Left lung (tissue), 10 donors: ENCODE measurements around the gene CABP4. TPM values are rescaled to one million over a fixed set of nuclear protein-coding genes. Genes with fewer than 3 reads are reported as not detected.

ENCODE experiments used
- ATAC-seq: fragments of 200-7000 bp; cut with Tn5 transposase; one replicate; pipeline ENCODE4 v1.9.1; 2020; ENCODE audit warnings: moderate library complexity
- DNase-seq, 4 donors: peaks; one replicate each; pipeline ENCODE4 v3.0.0-alpha.2; 2013 to 2020
- H3K27ac ChIP-seq, 2 donors: fragments of 200-600 bp; sonication (generic) in 1 of 2; one replicate each; pipeline versions ENCODE4 v1.5.0 to v1.8.0; 2020 to 2021
- H3K27me3 ChIP-seq, 2 donors: fragments of 200-600 bp; sonication (generic) in 1 of 2; one replicate each; pipeline versions ENCODE4 v1.5.0 to v1.8.0; 2020 to 2021
- H3K36me3 ChIP-seq, 2 donors: fragments of 200-600 bp; sonication (generic) in 1 of 2; one replicate each; pipeline versions ENCODE4 v1.5.0 to v1.8.0; 2020 to 2021
- H3K4me1 ChIP-seq, 2 donors: fragments of 200-600 bp; one replicate each; pipeline ENCODE4 v1.8.0; 2021
- H3K4me3 ChIP-seq, 2 donors: fragments of 200-600 bp; sonication (generic) in 1 of 2; one replicate each; pipeline versions ENCODE4 v1.5.0 to v1.8.0; 2020 to 2021; ENCODE audit warnings: mild to moderate bottlenecking in 1 of 2
- H3K9me3 ChIP-seq, 2 donors: fragments of 200-600 bp; sonication (generic) in 1 of 2; one replicate each; pipeline versions ENCODE4 v1.5.0 to v1.8.0; 2020 to 2021
- intact Hi-C, 2 donors: fragments of 100-400 bp; cut with DNase I; formaldehyde crosslinking; loops; one replicate each; pipeline versions ENCODE4 v1.11.2 to v1.14.2; 2022
- polyA plus RNA-seq, 6 donors: library from polyadenylated mRNA; unstranded; fragments of 120-200 nt; gene quantifications; one replicate each; pipeline ENCODE4 v1.2.1, GENCODE V29; 2013; ENCODE audit not compliant: insufficient read length in 6 of 6
- total RNA-seq, 2 donors: library from RNA; stranded (reverse); fragmentation: NEBNext Ultra II Directional; extraction: Animal tissue kit (Norgen Biotek cat#: 25700); gene quantifications; one replicate each; pipeline ENCODE4 v1.2.1, GENCODE V29; 2021
- TF ChIP-seq, protein P1 (sequence below), 2 donors: fragments of 200-600 bp; sonication (generic) in 1 of 2; IDR thresholded peaks; one replicate each; pipeline versions ENCODE4 v1.5.0 to v1.8.0; 2021; ENCODE audit warnings: antibody characterized with exemption in 2 of 2
- donor health status: DM: no; HTN: yes; CAD: no.
- donor health status: DM: no; HTN: no; CAD: no.

The CABP4 gene
- total and polyA plus RNA-seq, 8 donors = 1.4 to 2.8 (median 2.2) TPM

DNA sequence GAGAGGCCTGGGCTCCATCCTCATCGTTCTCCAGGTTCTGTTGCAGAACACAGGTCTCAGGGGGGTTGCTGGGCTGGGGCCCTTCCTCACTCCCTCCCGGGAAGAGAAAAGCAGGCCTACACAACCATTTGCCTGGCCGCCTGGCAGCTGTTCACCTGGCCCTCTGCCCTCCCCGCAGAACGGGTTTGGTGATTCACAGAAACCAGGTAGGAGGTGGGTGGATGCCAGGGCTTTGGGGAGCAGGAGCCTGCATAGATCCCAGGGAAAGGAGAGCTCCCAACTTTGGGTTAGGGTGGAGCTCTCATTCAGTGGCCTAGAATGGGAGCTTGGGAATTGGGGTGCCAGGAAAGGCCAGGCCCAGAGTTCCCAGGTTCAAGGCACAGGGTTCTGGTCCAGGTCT is 12.9 kb downstream of the CABP4 start:
- TF ChIP-seq, protein P1, sequence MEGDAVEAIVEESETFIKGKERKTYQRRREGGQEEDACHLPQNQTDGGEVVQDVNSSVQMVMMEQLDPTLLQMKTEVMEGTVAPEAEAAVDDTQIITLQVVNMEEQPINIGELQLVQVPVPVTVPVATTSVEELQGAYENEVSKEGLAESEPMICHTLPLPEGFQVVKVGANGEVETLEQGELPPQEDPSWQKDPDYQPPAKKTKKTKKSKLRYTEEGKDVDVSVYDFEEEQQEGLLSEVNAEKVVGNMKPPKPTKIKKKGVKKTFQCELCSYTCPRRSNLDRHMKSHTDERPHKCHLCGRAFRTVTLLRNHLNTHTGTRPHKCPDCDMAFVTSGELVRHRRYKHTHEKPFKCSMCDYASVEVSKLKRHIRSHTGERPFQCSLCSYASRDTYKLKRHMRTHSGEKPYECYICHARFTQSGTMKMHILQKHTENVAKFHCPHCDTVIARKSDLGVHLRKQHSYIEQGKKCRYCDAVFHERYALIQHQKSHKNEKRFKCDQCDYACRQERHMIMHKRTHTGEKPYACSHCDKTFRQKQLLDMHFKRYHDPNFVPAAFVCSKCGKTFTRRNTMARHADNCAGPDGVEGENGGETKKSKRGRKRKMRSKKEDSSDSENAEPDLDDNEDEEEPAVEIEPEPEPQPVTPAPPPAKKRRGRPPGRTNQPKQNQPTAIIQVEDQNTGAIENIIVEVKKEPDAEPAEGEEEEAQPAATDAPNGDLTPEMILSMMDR (IDR thresholded peaks at IDR 0.05) = no peak

GRCh38 chr11:67468456-67468758 is 13.3 kb downstream of the CABP4 start:
- TF ChIP-seq, protein P1 (IDR thresholded peaks at IDR 0.05) = no peak
- intact Hi-C loops = no loop called here

More for the DNA sequence above, 12.9 kb downstream of the CABP4 start:
- no peaks in the 10 kb centered on the region for H3K36me3 ChIP-seq
- H3K9me3 ChIP-seq = no peaks in the 10 kb centered on the region
- H3K4me1 ChIP-seq = peaks cover 13 to 50% of the 10 kb centered on the region in 2 donors
- no peaks in the 10 kb centered on the region for H3K27me3 ChIP-seq
- DNase-seq (peak in 3 of 4 donors; percentile 47 to 85 (median 83)), ATAC-seq (peak; percentile 33)
- peak overlapping the region; percentile 74 to 88 for H3K27ac ChIP-seq
- H3K4me3 ChIP-seq = peak overlapping the region; percentile 94 to 96
- intact Hi-C loops = no loop called here

GRCh38 chr11:67468759-67469507 is 13.8 kb downstream of the CABP4 start, which contains the start of gene TMEM134:
Gene TMEM134 (minus strand): TSS chr11:67469251. CDS start chr11:67469192, 59 bp downstream.
- Histone ChIP-seq H3K4me1 (peaks cover 13 to 46% of the 10 kb centered on the region in 2 donors), H3K27ac (peak within 1 kb of the TSS; percentile 84 to 88), H3K9me3 (no peaks in the 10 kb centered on the region), H3K36me3 (no peaks in the 10 kb centered on the region), H3K27me3 (no peaks in the 10 kb centered on the region), H3K4me3 (peak within 1 kb of the TSS; percentile 94 to 96)
- intact Hi-C loops = no loop called here
- ATAC-seq = peak; percentile 89
- TF ChIP-seq, protein P1 (IDR thresholded peaks at IDR 0.05) = peak; percentile 27 to 38
- peak; percentile 86 to 99 (median 94) for DNase-seq

More at GRCh38 chr11:67468456-67468758, 13.3 kb downstream of the CABP4 start:
- no peak for DNase-seq
- Histone ChIP-seq H3K27ac (peak overlapping the region; percentile 74 to 88), H3K4me3 (peak overlapping the region; percentile 94 to 96), H3K9me3 (no peaks in the 10 kb centered on the region), H3K27me3 (no peaks in the 10 kb centered on the region), H3K4me1 (peaks cover 13 to 50% of the 10 kb centered on the region in 2 donors), H3K36me3 (no peaks in the 10 kb centered on the region)
- ATAC-seq = peak; percentile 0

GRCh38 chr11:67469508-67469811 is 14.3 kb downstream of the CABP4 start:
- Histone ChIP-seq H3K36me3 (no peaks in the 10 kb centered on the region), H3K27ac (peak overlapping the region; percentile 84 to 88), H3K9me3 (no peaks in the 10 kb centered on the region), H3K4me1 (peaks cover 13 to 41% of the 10 kb centered on the region in 2 donors), H3K4me3 (peak overlapping the region; percentile 94 to 96), H3K27me3 (no peaks in the 10 kb centered on the region)
- no peak for ATAC-seq
- DNase-seq = no peak
- TF ChIP-seq, protein P1 (IDR thresholded peaks at IDR 0.05) = no peak
- intact Hi-C loops = no loop called here

DNA sequence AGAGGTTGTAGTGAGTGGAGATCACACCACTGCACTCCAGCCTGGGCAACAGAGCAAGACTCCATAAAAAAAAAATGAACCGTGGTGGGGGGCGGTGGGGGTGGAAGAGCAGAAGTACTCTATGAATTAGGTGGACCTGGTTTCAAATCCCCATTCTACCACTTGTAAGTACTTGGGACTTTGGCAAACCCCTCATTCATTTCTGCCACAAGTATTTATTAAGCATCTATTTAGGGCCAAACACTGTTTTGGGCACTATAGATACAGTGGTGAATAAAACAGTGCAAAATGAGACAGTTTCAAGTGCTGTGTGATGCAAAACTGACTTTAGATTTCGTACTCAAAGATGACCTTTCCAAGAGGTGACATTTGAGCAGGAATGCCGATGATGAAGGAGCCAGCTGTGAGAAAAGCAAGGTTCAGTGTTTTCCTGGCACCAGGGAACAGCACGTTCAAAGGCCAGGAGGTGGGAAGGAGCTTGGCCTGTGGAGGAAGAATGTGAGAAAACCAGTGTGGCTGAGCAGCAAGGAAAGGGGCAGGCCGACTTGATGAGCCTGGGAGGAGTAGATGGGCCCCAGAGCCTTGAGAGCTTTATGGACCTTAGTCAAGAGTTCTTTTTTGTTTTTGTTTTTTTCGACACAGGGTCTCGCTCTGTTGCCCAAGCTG is 15.3 kb downstream of the CABP4 start:
- Histone ChIP-seq H3K4me1 (peaks cover 13 to 34% of the 10 kb centered on the region in 2 donors), H3K9me3 (no peaks in the 10 kb centered on the region), H3K36me3 (no peaks in the 10 kb centered on the region), H3K27me3 (no peaks in the 10 kb centered on the region), H3K4me3 (no peak overlapping the region), H3K27ac (no peak overlapping the region)
- ATAC-seq (no peak), DNase-seq (no peak)
- TF ChIP-seq, protein P1 (IDR thresholded peaks at IDR 0.05) = no peak
- intact Hi-C loops = no loop called here
